ENCODE data around the gene PCP2.

PCP2 gene

GRCh38 chr19:7654401-7654800, 20.9 kb upstream of the PCP2 start:
- peak; percentile 33 for DNase-seq (ENCODE audit: low spot score)
- no peak for TF ChIP-seq CTCF (conservative IDR thresholded peaks at IDR 0.05; ENCODE audit: low read depth)
- H3K27ac ChIP-seq = no peak overlapping the region
- ChIA-PET CTCF (interaction anchor here (0.5 kb wide), 1 partner anchor 10 kb away, joined by 3 read pairs; no protein-coding TSS in a partner anchor), POLR2A (ENCODE audit: low non-redundant PET) (no interaction called here)

GRCh38 chr19:7652061-7652641, 18.6 kb upstream of the PCP2 start:
- CTCF ChIA-PET = interaction anchor here (0.8 to 1.6 kb wide), 2 partner anchors 14 to 1056 kb away, joined by 3 to 4 read pairs; no protein-coding TSS in a partner anchor
- H3K27ac ChIP-seq = peak overlapping the region; percentile 44
- DNase-seq (ENCODE audit: low spot score) = peak; percentile 78
- peak; percentile 94 for TF ChIP-seq CTCF (conservative IDR thresholded peaks at IDR 0.05; ENCODE audit: low read depth)
- POLR2A ChIA-PET (ENCODE audit: low non-redundant PET) = no interaction called here

- DNase-seq (ENCODE audit: low spot score) = no peak
- CTCF ChIA-PET = no interaction called here
- no peak for TF ChIP-seq CTCF (conservative IDR thresholded peaks at IDR 0.05; ENCODE audit: low read depth)
- no peak overlapping the region for H3K27ac ChIP-seq
- POLR2A ChIA-PET (ENCODE audit: low non-redundant PET) = interaction anchor here (0.6 kb wide), 1 partner anchor 253 kb away, joined by 5 read pairs; no protein-coding TSS in a partner anchor
These were observed 16.6 kb upstream of the PCP2 start for GRCh38 chr19:7650148-7650547.

GRCh38 chr19:7648265-7649014, 14.9 kb upstream of the PCP2 start:
- ChIA-PET CTCF (no interaction called here), POLR2A (ENCODE audit: low non-redundant PET) (interaction anchor here (0.6 kb wide), 1 partner anchor 146 kb away, joined by 3 read pairs; no protein-coding TSS in a partner anchor)
- H3K27ac ChIP-seq = no peak overlapping the region
- no peak for TF ChIP-seq CTCF (conservative IDR thresholded peaks at IDR 0.05; ENCODE audit: low read depth)
- DNase-seq (ENCODE audit: low spot score) = no peak

- H3K27ac ChIP-seq = no peak overlapping the region
- CTCF ChIA-PET = no interaction called here
- POLR2A ChIA-PET (ENCODE audit: low non-redundant PET) = no interaction called here
- DNase-seq (ENCODE audit: low spot score) = no peak
- TF ChIP-seq CTCF (conservative IDR thresholded peaks at IDR 0.05; ENCODE audit: low read depth) = no peak
These were observed 13.6 kb upstream of the PCP2 start for GRCh38 chr19:7647156-7647555.

- POLR2A ChIA-PET (ENCODE audit: low non-redundant PET) = no interaction called here
- CTCF ChIA-PET = no interaction called here
- no peak overlapping the region for H3K27ac ChIP-seq
- TF ChIP-seq CTCF (conservative IDR thresholded peaks at IDR 0.05; ENCODE audit: low read depth) = no peak
- DNase-seq (ENCODE audit: low spot score) = no peak
These were observed 12.8 kb upstream of the PCP2 start for GRCh38 chr19:7646426-7646700.

Data from RWPE1 (cell line).